ENCODE measurements around the gene ANKFY1. TPM values are rescaled to one million over a fixed set of nuclear protein-coding genes. Genes with fewer than 3 reads are reported as not detected.

The ANKFY1 gene
- total RNA-seq, 1 experiment from 2014 or later: 18.5 TPM

GRCh38 chr17:4135489-4135888 lies 128.3 kb downstream of the ANKFY1 start:
- Histone ChIP-seq H4K20me1 (ENCODE audit: low read length) (no peaks in the 10 kb centered on the region), H3K27ac (ENCODE audit: low read length) (no peak overlapping the region), H3K9me3 (ENCODE audit: low read length) (no peaks in the 10 kb centered on the region), H3K4me1 (ENCODE audit: insufficient read depth, low read length) (no peaks in the 10 kb centered on the region), H3K9me2 (replicated peaks; ENCODE audit: low read length) (no peaks in the 10 kb centered on the region), H3K4me2 (ENCODE audit: low read length) (no peak overlapping the region), H3K36me3 (ENCODE audit: low read depth, low read length) (no peaks in the 10 kb centered on the region), H3K27me3 (ENCODE audit: low read length) (no peaks in the 10 kb centered on the region), H2AFZ (ENCODE audit: low read length) (no peak overlapping the region), H3F3A (ENCODE audit: low read length, unreplicated experiment) (no peaks in the 10 kb centered on the region), H3K4me3 (ENCODE audit: low read length) (no peak overlapping the region), H3K9ac (ENCODE audit: low read length) (no peak overlapping the region), H3K79me2 (ENCODE audit: low read length) (peaks cover 91% of the 10 kb centered on the region)
- TF ChIP-seq CTCF (conservative IDR thresholded peaks at IDR 0.05; ENCODE audit: low read depth, low read length) (no peak), EZH2 (IDR thresholded peaks at IDR 0.05; ENCODE audit: low read length, unreplicated experiment) (no peak), EZH2phosphoT487 (IDR thresholded peaks at IDR 0.05; ENCODE audit: borderline replicate concordance, low read length) (no peak)
- ChIA-PET POLR2A (ENCODE audit: unreplicated experiment) (no interaction called here), CTCF (no interaction called here)
- BruUV-seq (replicated peaks): no TSS peak
- intact Hi-C loops (cut with micrococcal nuclease): no loop called here
- DNase-seq (no peak), ATAC-seq (no peak)

GRCh38 chr17:4134721-4135120 lies 129.1 kb downstream of the ANKFY1 start:
- no peaks in the 10 kb centered on the region for H4K20me1 ChIP-seq (ENCODE audit: low read length)
- no peak overlapping the region for H3K9ac ChIP-seq (ENCODE audit: low read length)
- CTCF ChIA-PET: no interaction called here
- TF ChIP-seq CTCF (conservative IDR thresholded peaks at IDR 0.05; ENCODE audit: low read depth, low read length): no peak
- TF ChIP-seq EZH2phosphoT487 (IDR thresholded peaks at IDR 0.05; ENCODE audit: borderline replicate concordance, low read length): no peak
- no peak for TF ChIP-seq EZH2 (IDR thresholded peaks at IDR 0.05; ENCODE audit: low read length, unreplicated experiment)
- DNase-seq: no peak
- intact Hi-C loops (cut with micrococcal nuclease): no loop called here
- no peaks in the 10 kb centered on the region for H3F3A ChIP-seq (ENCODE audit: low read length, unreplicated experiment)
- no peak overlapping the region for H2AFZ ChIP-seq (ENCODE audit: low read length)
- H3K27ac ChIP-seq (ENCODE audit: low read length): no peak overlapping the region
- H3K9me2 ChIP-seq (replicated peaks; ENCODE audit: low read length): no peaks in the 10 kb centered on the region
- no peaks in the 10 kb centered on the region for H3K9me3 ChIP-seq (ENCODE audit: low read length)
- ATAC-seq: no peak
- H3K36me3 ChIP-seq (ENCODE audit: low read depth, low read length): no peaks in the 10 kb centered on the region
- H3K4me1 ChIP-seq (ENCODE audit: insufficient read depth, low read length): no peaks in the 10 kb centered on the region
- H3K27me3 ChIP-seq (ENCODE audit: low read length): no peaks in the 10 kb centered on the region
- POLR2A ChIA-PET (ENCODE audit: unreplicated experiment): no interaction called here
- no TSS peak for BruUV-seq (replicated peaks)
- H3K4me2 ChIP-seq (ENCODE audit: low read length): no peak overlapping the region
- H3K79me2 ChIP-seq (ENCODE audit: low read length): peaks cover 85% of the 10 kb centered on the region
- H3K4me3 ChIP-seq (ENCODE audit: low read length): no peak overlapping the region

GRCh38 chr17:4130715-4131114 lies 133.1 kb downstream of the ANKFY1 start:
- TF ChIP-seq EZH2phosphoT487 (IDR thresholded peaks at IDR 0.05; ENCODE audit: borderline replicate concordance, low read length): no peak
- no peak for TF ChIP-seq EZH2 (IDR thresholded peaks at IDR 0.05; ENCODE audit: low read length, unreplicated experiment)
- TF ChIP-seq CTCF (conservative IDR thresholded peaks at IDR 0.05; ENCODE audit: low read depth, low read length): no peak
- H3K9me2 ChIP-seq (replicated peaks; ENCODE audit: low read length): no peaks in the 10 kb centered on the region
- H2AFZ ChIP-seq (ENCODE audit: low read length): no peak overlapping the region
- H3K36me3 ChIP-seq (ENCODE audit: low read depth, low read length): no peaks in the 10 kb centered on the region
- intact Hi-C loops (cut with micrococcal nuclease): no loop called here
- ATAC-seq: no peak
- ChIA-PET CTCF (no interaction called here), POLR2A (ENCODE audit: unreplicated experiment) (no interaction called here)
- no peaks in the 10 kb centered on the region for H3K27me3 ChIP-seq (ENCODE audit: low read length)
- no peak for DNase-seq
- H3K9ac ChIP-seq (ENCODE audit: low read length): no peak overlapping the region
- no peak overlapping the region for H3K27ac ChIP-seq (ENCODE audit: low read length)
- no TSS peak for BruUV-seq (replicated peaks)
- H3K9me3 ChIP-seq (ENCODE audit: low read length): no peaks in the 10 kb centered on the region
- H3K4me1 ChIP-seq (ENCODE audit: insufficient read depth, low read length): no peaks in the 10 kb centered on the region
- peaks cover 71% of the 10 kb centered on the region for H3K79me2 ChIP-seq (ENCODE audit: low read length)
- H4K20me1 ChIP-seq (ENCODE audit: low read length): no peaks in the 10 kb centered on the region
- H3F3A ChIP-seq (ENCODE audit: low read length, unreplicated experiment): no peaks in the 10 kb centered on the region
- no peak overlapping the region for H3K4me3 ChIP-seq (ENCODE audit: low read length)
- no peak overlapping the region for H3K4me2 ChIP-seq (ENCODE audit: low read length)

Data from PC-3 (cell line).